Putamen (tissue), 1 donor: ENCODE measurements around the gene TSG101.

Source experiments
- DNase-seq: peaks from one replicate; pipeline ENCODE4 v3.0.0-alpha.2; 2016; ENCODE audit warnings: low spot score

The TSG101 gene, protein sequence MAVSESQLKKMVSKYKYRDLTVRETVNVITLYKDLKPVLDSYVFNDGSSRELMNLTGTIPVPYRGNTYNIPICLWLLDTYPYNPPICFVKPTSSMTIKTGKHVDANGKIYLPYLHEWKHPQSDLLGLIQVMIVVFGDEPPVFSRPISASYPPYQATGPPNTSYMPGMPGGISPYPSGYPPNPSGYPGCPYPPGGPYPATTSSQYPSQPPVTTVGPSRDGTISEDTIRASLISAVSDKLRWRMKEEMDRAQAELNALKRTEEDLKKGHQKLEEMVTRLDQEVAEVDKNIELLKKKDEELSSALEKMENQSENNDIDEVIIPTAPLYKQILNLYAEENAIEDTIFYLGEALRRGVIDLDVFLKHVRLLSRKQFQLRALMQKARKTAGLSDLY

DNA sequence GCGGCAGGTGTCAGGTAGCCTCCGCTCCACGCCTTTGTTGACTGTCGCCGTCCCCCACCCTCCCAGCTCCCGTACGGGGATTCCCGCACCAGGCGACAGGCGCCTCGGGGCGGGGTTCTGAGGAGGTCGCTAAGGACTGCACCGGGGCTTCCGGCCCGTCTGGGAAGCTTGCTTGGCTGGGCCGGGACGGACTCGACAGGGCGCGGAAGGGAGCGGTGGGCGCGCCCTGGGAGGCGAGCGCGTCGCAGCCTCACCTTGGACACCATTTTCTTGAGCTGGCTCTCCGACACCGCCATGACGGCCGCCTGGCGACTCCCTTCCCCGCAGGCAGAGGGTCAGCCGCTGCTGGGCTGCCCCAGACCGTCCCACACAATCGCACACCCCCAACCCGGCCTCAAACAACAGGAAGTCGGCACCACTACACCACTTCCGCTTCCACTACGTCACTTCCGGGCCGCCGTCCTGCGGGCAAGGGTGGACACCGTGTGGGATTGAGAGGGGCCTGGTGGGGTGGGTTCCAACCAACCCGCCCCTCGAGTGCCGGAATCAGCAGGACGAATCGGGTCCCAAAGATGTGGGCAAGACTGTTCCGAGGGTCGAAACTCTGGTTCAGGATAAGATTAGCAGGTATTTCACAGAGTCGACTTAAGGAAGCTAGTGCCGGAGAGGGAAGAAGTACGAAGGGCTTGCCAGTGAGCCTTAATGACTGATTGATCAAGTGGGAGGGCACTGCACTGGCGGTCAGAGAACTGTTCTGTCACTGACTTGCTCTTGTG lies at the start of gene TSG101:
Gene TSG101, minus strand, starts transcription at position 422 of the 776 bp plus-strand sequence. Its CDS starts 126 bp downstream, at position 296.
- peak; percentile 90 for DNase-seq

DNA sequence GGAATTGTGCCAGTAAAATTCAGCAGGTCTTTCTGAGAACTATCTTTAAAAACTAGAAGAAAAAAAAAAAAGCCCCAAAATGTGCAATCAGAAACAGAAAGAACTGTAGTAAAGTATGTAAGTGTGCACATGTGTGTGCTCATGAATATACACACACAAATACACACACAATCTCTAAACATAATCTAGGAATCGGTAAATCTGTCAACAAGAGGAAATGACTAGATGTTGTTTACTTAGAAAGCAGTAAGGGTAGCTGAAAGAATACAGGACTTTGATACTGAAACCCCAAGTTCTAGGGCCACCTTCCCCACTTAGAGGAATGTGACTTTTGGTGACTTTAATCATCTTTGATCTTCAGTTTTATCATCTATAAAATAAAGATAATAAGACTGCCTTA lies 48.6 kb upstream of the TSG101 start:
- DNase-seq, result no peak

DNA sequence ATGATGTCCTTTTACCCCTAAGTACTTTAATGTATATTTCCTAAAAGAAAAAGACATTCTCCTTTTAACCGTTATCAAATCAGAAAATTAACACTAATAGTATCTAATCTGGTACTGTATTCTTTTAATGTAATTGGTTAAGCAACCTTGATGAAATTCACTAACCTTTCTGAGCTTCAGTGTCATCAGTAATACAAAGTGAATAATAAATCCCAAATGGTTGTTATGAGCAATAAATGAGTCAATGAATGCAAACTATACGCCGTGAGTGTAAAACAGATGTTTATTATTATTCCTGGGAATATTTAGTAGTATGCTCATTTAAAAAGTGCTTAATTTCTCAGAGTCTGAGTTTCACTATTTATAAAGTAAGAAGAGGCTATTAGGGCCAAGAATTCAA lies 40.3 kb upstream of the TSG101 start:
- DNase-seq, result no peak

DNA sequence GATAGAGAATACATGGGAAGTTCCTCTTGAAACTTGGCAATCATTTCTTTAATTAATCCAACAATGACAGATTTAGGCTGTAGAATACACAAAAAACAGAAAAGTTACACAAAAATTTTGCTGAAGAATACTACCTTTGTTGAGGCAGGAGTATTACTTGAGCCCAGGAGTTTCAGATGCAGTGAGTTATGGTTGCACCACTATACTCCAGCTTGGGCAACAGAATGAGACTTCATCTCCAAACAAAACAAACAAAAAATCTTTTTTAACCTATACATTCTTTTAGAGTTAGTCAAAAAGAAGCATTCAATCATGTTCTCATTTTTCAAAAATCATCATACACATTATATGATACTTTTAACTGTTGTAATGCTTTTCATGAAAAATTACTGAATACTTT lies 39.7 kb upstream of the TSG101 start:
- DNase-seq, result no peak

DNA sequence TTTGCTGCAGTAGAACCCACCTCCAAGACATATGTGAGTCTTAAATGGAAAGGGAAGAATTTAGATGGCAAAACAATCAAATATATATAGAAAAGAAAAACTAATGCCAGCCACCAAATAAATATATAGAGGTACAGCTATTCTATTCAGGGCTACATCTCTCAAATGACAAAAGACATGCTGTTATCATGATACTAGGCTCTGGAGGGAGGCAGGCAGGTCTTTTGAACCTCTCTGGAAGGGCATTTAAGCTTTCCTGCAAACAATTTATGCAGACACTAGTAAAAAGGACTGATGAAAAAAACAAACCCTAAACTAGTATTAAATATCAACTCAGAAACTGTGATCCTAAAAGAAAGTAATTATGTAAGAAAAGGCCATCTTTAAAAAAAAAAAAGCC lies 37.4 kb upstream of the TSG101 start:
- DNase-seq, result no peak

DNA sequence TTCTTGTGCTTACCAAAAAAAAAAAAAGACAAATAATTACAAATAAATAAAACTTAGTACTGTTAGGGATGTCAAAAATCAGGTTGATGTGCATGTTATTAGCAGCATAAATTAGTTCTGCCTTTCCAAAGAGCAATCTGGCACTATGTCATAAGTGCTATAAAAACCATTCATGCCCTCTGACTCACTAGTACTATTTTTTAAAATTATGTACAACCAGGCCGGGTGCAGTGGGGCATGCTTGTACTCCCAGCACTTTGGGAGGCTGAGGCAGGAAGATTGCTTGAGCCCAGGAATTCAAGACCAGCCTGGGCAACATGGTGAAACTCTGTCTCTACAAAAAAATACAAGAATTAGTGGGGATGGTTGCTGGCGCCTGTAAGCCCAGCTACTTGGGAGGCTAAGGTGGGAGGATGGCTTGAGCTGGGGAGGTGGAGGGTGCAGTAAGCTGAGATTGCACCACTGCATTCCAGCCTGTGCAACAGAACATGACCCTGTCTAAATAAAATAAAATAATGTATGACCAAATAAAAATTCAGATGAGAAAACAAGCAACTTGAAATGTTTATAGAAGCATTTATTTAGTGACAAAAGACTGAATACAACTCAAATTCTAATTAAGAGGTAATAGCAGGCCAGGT lies 36.5 kb upstream of the TSG101 start:
- DNase-seq, result no peak

DNA sequence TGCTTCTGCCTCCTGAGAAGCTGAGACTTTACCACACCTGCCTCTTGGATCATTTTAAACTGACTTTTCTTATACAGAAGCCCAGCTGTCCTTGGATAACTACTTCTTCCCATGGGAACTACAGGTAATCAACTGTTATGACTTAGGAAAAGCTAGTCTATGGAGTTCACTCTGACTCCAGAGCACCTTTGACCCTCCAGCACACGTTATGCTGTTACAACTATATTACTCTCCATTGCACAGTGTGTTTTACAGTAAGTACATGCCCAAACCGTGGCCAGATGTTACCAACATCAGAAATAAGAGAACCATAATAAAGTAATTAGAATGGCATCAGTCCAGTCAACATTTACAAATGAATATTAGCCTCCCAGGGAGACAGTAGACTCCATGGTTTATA lies 21.3 kb upstream of the TSG101 start:
- no peak for DNase-seq

DNA sequence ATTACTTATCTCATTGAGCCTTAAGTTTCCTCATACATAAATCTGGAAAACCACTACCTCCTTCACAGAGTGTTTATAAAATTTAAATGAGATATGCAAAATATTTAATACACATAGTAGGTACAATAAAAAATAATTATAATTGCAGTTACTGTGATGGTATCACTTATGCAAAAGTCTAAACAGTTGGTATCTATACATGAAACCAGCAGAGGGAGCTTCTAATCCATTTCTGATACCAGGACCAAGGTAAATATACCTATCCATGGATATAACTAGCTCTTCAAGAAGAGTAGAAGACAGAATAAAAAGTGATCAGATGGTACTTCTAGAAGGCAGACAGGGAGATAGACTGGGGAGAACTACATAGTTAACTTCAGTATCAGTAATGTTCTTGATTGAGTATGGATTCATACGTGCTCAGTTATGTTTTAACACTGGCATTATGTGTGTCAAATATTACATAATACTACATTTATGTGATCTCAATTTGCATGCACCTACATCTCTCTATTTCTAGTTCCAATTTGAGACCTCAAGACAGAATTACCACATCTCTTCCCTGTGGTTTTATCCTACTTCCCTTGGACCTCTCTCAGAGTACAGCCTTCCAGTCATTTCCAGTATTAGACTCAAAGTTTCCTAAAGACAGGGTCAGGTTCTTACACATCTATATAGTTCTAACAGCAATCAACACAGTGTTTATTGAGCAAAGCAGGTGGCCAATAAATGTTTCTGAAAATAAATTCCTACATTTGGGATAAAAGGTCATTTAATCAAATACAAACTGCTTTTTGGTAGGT lies 13.7 kb upstream of the TSG101 start:
- DNase-seq, result peak; percentile 16

DNA sequence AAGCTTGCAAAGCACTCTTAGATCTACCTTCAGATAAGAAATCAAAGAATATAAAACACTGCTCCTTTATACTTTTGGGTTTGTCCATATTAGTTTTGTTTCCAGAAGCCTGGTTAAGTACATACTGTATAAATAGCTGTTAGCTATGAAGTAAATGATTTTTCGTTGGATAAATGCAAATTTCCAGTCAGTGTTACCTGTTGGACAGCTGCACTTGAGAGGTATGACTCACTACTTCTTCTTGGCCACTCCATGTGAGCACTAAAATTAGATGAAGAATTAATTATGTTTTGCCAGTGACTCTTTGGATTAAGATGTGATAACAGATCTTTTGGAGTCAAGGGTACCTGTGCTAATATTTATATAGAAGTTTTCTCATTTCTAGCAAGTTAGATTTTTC lies 9.5 kb upstream of the TSG101 start:
- no peak for DNase-seq

DNA sequence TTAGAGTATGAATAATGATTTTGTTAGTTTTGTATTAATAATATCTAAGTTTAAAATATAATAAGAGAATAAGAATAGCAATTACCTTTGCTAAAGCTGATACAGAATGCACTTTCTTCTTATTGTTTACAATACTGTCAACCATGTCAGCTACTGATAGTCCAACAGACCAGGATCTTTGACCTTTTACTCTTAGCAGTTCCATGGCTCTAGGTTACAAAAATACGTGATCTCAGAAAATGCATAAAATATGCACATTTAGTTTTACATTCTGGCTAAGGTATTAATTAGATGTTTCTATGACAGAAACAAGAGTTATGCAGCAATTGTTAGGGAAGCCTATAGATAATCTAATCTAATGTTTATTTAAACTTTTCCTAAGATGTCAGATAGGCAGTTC lies 7.5 kb upstream of the TSG101 start:
- DNase-seq, result no peak

DNA sequence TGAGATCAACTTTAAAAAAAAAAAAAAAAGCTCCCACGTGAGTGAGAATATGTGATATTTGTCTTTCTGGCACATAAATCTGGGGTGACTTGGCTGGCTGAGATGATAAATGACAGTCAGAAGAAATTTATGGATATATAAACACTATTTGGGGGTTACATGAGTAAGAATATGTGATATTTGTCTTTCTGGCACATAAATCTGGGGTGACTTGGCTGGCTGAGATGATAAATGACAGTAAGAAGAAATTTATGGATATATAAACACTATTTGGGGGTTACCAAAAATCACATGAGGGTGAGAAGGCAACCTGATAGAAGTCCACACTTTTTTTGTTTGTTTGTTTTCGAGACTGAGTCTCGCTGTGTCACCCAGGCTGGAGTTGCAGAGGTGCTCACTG lies 6.6 kb upstream of the TSG101 start:
- no peak for DNase-seq

DNA sequence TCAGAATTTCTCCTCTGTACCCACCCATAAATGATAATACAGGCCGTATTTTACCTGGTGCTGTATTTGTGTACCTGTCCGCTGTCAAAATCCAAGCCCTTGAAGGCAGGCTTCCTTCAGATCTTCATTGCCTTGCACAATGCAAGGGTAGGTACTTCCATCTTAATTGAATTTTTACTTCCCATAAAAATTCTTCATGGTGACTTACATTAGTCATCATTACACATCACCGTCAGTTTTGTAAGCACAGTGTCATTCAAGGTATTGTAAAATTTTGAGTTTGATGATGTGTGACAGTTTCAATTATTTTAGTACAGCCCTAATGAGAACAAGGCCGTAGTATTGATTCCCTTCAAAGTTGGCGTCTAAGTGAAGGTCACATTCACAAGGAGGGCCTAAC lies 770 bp upstream of the TSG101 start:
- DNase-seq, result peak; percentile 14

DNA sequence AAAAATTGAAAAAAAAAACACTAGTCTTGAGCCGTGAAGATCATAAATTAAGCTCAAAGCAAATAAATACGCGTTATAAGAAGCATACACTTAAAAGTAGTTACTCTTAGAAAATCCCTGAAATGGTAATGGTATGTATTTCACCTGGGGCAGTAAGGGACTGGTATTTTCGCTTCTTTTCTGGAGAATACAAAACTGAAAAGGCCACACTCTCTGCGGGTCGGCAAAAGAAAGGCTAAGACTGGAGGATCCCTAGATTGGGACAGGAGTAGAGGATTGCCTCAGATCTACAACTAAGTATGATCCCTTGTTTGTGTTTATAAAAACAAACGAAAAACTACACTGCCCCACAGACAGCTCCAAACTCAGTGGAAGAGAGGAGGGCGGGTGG lies 617 bp downstream of the TSG101 start:
- DNase-seq, result no peak

DNA sequence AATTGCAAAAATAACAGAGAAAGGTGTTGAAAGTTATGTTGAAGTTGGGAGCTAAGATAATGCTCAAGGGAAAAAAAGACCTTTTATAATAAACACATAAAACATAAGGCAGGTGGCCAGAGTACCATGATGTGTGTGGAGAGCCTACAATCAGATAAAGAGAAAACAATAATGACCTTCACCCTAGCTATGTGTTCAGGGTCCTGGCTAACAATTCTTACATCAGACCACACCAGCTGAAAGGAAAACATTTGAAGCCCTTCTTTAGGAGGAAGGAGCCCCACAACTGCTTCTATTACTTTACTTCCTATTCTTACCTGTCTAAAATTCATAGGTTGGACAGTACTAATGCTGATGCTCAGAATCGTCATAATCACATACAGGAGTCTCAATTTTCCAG lies 2.5 kb downstream of the TSG101 start:
- no peak for DNase-seq

DNA sequence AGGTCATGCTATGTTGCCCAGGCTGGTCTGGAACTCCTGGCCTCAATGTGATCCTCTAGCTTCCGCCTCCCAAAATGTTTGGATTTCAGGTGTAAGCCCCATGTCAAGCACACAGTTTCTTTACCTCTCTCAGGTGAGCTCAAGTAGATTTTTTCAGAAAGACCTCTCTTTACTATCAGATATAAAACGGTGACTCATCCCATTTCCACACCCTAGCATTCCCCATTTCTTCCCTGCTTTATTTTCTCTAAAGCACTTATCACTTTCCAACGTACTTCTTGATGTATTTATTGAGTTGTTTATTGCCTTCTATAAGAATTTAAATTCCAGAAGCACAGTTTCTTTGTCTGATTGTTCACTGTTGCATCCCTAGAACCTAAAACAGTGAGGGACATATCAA lies 3.7 kb downstream of the TSG101 start:
- DNase-seq, result no peak

DNA sequence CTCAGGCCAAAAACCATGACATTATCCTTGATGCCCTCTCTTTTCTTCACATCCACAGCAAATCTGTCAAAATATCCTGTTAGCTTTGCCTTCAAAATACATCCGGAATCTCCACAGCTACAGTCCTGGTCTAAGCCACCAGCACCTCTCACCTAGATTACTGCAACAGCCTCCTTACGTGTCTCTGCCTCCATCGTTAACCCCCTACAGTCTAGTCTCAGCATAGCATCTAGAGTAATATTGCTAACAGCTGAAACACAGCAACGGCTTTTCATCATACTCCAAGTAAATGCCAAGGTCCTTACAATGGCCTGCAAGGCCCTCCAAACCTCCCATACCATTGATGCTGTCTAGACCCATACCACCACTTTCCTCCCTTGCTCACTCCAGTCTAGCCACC lies 4.4 kb downstream of the TSG101 start:
- DNase-seq, result no peak

DNA sequence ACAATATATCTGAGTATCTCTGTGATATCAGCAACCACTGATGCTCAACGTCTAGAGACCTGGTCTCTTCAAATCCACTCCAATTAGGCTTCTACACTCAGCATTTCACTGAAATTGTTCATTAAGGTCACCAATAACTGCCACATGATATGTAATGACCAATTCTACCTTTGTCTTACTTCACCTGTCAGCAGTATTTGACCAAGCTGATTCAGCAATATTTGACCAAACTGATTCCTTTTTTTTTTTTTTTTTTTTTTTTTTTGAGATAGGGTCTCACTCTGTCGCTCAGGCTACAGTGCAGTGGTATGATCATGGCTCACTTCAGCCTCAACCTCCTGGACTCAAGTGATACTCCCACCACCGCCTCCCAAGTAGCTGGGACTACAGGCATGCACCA lies 5.6 kb downstream of the TSG101 start:
- DNase-seq, result no peak

DNA sequence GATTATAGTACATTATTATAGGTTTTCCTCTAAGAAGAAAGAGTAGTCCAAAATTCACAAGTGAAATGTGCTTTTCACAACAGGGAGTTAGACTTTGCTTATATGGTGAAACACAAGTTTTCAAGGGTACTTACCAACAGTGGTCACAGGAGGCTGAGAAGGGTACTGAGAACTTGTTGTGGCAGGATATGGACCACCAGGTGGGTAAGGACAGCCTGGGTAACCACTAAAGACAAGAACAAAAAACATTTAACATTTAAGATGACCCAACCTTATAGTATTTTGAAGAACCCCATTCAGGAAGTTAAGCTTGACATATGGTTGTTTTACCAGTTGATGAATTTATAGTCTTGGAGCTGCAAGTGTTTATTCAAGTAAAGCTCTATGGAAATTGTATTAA lies 24.4 kb downstream of the TSG101 start:
- DNase-seq, result no peak

DNA sequence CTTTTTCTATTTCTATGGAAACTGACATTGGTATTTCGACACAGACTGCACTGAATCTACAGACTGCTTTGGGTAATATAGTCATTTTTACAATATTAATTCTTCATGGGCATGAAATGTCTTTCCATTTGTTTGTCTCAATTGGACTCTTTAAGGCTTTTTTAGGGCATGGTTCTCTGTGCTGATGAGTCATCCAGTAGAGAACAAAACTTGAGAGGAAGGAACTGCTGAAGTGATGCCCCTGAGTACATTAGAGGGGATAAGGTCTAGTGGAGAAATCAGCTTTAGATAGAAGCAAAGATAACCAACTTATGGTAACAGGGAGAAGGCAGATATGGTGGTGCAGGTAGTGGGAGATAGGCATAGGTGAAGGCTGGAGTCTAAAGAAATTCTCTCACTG lies 25.1 kb downstream of the TSG101 start:
- DNase-seq, result no peak

DNA sequence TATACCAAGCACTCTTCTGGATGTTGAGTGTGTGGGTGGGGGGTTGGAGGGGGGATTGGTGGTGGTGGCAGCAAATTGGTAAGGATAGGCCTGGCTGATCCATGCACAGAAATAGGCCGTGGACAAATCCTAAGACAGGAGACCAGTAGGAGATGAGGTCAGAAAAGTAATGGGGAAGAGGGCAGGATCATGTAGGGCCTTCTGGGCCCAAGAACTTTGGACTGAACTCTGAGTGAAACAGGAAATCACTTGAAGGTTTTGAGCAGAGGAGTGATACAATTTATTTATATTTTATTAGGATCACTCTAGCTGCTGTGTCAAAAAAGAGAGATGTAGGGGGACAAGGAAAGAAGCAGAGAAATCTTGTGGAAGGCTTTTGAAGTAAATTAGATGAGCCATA lies 28.7 kb downstream of the TSG101 start:
- DNase-seq, result no peak

DNA sequence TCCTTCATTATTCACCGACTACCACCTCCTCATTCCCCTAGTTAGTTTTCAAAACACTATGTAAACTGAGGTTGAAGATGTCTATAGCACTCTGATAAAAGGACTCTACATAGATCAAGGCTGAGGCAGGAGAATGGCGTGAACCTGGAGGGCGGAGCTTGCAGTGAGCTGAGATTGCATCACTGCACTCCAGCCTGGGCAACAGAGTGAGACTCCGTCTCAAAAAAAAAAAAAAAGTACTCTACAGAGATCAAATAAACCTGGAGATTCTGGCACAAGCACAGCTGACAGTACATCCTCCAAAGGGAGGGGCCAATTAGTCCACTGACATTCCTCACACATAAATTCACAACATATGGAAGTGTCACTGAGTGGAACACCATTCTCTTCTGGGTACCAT lies 31.0 kb downstream of the TSG101 start:
- no peak for DNase-seq

DNA sequence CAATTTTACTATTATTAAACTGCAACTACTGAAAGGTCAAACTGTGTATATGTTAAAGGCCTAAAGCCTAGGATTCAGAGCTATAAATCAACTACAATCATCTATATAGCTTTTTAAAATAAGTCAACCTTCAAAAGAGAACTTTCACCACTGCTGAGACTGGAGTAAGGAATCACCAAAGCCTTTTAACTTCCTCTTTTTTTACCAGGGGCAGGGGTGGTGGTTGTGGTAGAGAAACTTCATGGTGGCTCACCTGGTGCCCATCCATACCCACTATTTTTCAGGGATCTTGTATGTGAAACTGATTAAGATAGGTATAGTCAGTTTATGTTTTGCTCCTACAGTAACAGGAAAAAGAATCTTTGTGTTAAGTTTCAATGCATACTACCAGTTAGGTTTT lies 31.5 kb downstream of the TSG101 start:
- DNase-seq, result no peak
